ENCODE measurements around the gene HPCAL1.
A peak's percentile ranks its signal among the peaks of the same experiment; 100 is the strongest.
"Not testable (repeated sequence)": the region's sequence is repeated elsewhere in the genome, so short reads cannot be mapped to it uniquely, and the experiment has no call there.

Gene HPCAL1

GRCh38 chr2:10302479-10303180 lies at the start of gene HPCAL1:
TSS of gene HPCAL1 (plus strand) at chr2:10302904. CDS start at chr2:10419758, 116,854 bp downstream.
- peak; percentile 98 for DNase-seq (ENCODE audit: low spot score)

- DNase-seq (ENCODE audit: low spot score) = no peak
Measured at GRCh38 chr2:10253596-10254372, 48.9 kb upstream of the HPCAL1 start.

- DNase-seq (ENCODE audit: low spot score) = no peak
Measured at GRCh38 chr2:10254373-10255188, 48.1 kb upstream of the HPCAL1 start.

DNA sequence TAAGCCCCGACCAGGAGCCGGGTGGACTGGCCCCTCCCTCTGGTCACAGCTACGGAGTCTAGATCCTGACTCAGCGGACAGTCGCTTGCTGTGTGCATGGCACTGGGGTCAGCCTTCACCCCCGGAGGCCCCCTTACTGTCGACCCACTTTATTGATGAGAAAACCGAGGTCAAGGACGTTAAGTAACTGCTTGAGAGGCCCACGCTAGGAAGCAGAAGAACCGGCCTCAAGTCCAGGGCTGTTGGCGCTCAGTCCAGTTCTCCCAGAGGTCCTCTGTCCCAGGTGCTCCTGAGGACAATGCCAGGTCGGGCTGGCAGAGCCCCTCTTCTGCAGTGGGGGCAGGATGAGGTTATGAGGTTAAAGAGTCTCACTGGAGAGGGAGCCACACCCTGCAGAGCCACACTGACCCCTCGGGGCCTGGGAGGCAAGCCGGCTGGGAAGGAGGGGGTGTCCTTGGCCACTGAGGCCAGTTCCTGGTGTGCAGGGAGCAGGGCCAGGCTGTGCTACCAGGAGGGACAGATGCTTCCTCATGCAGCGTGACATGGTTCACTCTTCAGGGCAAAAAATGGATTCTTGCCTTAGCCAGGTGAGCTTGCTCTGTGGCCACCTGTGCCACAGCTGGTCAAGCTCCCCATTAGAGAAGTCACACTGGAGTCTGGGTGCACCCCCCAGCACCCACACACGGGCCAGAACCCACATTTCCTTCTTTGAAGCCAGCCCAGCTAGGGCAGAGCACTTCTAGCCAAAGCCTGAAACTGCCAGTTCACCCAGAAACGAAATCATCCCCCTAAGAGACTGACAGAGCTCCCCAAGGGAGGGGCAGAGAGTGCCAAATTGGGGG lies 47.3 kb upstream of the HPCAL1 start:
- DNase-seq (ENCODE audit: low spot score) = no peak

- DNase-seq (ENCODE audit: low spot score) = no peak
Measured at GRCh38 chr2:10256031-10256514, 46.6 kb upstream of the HPCAL1 start.

- DNase-seq (ENCODE audit: low spot score) = no peak
Measured at GRCh38 chr2:10256515-10257031, 46.1 kb upstream of the HPCAL1 start.

GRCh38 chr2:10257036-10257435 lies 45.7 kb upstream of the HPCAL1 start:
- no peak for DNase-seq (ENCODE audit: low spot score)

- no peak for DNase-seq (ENCODE audit: low spot score)
Measured at GRCh38 chr2:10257500-10258147, 45.1 kb upstream of the HPCAL1 start.

GRCh38 chr2:10258326-10258725 lies 44.4 kb upstream of the HPCAL1 start:
- DNase-seq (ENCODE audit: low spot score) = no peak

- DNase-seq (ENCODE audit: low spot score) = no peak
Measured at GRCh38 chr2:10258726-10259125, 44.0 kb upstream of the HPCAL1 start.

GRCh38 chr2:10260130-10260529 lies 42.6 kb upstream of the HPCAL1 start:
- no peak for DNase-seq (ENCODE audit: low spot score)

GRCh38 chr2:10263526-10263925 lies 39.2 kb upstream of the HPCAL1 start:
- DNase-seq (ENCODE audit: low spot score) = not testable (repeated sequence)

- DNase-seq (ENCODE audit: low spot score) = no peak
Measured at GRCh38 chr2:10264506-10265328, 38.0 kb upstream of the HPCAL1 start.

DNA sequence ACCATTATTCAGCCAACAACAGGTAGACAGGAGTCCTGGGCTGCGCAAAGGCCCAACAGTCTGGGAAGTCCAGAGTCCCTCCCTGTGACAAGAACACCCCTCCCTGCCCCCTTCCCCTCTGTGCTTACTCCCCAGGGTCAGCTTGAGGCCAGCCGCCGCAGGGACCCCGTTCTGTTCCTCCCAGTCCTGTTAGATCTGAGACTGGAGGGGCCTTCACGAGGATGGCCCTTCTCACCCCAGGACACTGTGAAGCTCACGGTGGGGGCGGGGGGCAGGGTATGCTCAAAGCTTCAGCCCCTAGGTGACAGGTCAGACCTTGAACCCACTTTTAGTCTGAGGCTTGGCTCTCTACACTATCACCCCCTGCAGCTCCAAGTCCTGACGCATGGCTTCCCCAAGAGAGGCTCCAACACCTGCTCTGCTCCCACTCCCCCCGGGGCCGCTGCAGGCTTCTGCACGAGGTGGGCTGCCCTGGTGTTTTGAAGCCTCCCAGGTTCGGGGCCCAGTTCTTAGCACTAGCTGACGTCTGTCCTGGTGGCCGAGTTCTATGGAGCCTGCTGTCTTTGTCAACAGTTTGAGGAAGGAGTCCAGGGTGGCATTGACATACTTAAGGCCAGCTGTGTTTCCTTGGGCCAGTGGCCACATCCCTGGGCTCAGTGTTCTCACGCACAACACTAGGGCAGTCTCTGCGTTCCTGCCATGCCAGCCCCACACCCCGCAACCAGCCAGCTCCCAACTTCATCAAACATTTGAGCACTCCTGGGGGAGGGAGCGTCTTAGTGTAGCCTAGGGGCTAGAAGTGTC lies 37.2 kb upstream of the HPCAL1 start:
- no peak for DNase-seq (ENCODE audit: low spot score)

DNA sequence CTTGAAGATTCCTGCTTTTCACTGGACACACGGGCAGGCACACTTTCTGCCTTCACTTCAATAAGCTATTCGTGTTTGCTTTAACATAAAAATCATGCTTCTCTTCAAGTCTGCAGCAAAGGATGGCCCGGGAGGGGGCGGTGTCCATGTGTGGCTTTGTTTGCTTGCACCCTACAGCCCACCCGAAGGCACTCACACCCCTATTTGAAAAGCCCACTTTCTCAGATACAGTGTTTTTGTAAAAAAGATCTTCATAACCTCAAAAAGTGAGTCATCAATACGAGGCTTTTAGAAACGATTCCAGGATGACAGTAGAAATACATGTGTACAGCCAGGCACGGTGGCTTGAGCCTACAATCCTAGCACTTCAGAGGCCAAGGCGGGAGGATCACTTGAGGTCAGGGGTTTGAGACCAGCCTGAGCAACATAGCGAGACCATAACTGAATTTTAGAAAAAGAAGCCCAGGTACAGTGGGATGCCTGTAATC lies 36.5 kb upstream of the HPCAL1 start:
- DNase-seq (ENCODE audit: low spot score) = no peak

DNA sequence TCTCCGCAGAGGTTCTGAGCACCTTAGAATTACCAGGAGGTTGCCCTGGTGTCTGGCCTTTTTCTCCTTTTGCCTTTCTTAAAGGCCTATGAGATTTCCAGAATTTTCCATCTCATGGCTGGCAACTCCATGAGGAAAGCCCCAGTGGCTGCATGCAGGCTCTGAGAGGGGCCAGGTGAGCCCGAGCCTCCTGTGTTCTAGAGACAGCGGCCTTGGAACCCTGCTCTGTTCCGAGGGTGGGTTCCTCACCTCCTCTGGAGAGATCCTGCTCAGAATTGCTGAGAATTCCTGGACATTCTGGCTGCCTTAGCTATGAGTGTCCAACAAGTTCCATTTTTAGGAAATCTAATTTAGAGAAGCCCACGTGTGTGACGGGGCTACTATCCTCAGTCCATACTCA lies 35.7 kb upstream of the HPCAL1 start:
- DNase-seq (ENCODE audit: low spot score) = no peak

DNA sequence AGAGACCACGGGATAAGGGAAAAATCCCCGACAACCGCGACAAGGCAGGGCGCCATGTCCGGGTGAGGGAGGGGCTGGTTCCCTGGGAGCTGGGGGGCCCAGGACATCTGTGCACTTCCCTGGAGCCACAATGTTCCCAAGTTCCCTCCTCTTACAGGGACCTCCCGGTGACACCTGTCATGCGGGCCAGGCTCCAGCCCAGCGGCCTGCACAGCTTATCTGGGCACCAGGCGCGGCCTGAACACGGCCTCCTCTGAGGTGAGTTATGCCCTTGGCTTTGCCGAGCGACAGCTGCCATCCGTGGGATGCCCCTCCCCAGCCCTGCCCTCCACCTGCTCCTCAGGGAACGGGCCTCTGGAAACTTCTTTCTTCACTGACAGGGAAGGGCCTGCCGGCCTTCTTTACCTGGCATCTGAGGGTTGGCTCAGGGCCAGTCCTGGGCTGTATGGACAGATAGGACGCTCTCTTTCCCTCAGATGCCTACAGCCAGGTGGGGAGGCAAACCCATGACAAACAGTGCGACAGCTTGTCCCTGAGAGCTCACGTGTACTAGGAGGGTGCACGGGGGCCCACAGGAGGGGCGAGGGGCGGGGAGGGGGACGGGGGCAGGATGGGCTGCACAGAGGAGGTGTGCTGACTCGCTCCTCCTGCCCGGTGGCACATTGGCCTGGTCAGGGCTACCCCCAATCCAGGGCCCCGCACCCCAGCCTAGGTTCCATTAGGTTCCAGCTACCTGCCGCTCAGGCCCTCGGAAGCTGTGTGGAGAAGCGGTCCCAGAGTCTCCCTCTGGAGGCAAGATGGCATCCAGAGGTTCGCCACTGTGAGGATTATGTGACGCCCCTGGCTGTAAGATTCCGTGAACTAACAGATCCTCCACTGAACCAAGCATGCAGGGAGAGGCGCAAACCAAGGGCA lies 34.9 kb upstream of the HPCAL1 start:
- peak; percentile 55 for DNase-seq (ENCODE audit: low spot score)

GRCh38 chr2:10269291-10269690 lies 33.4 kb upstream of the HPCAL1 start:
- no peak for DNase-seq (ENCODE audit: low spot score)
